Liver (tissue), 9 donors: ENCODE results near the gene C9orf85. TPM values are rescaled to one million over a fixed set of nuclear protein-coding genes. Genes with fewer than 3 reads are reported as not detected.
"Not testable (repeated sequence)": the region's sequence is repeated elsewhere in the genome, so short reads cannot be mapped to it uniquely, and the experiment has no call there.

ENCODE experiments used
- DNase-seq: peaks from one replicate; pipeline ENCODE4 v3.0.0-alpha.2; 2017; ENCODE audit warnings: low spot score
- H3K27ac ChIP-seq, 2 donors: one replicate each; pipeline ENCODE4 v1.7.0; 2013; ENCODE audit warnings: inconsistent platforms in 2 of 2, low read length in 2 of 2, control low read depth in 1 of 2, low read depth in 1 of 2, mild to moderate bottlenecking in 1 of 2
- H3K27me3 ChIP-seq, 4 donors: one replicate each; pipeline versions ENCODE4 v1.6.1 to v1.7.0; 2013; ENCODE audit warnings: low read length in 3 of 4, inconsistent platforms in 1 of 4, mild to moderate bottlenecking in 1 of 4, moderate library complexity in 1 of 4; ENCODE audit not compliant: control insufficient read depth in 4 of 4, insufficient read depth in 4 of 4
- H3K36me3 ChIP-seq, 4 donors: one replicate each; pipeline versions ENCODE4 v1.6.1 to v1.7.0; 2013; ENCODE audit warnings: low read length in 3 of 4, mild to moderate bottlenecking in 3 of 4, low read depth in 1 of 4, moderate library complexity in 1 of 4; ENCODE audit not compliant: control insufficient read depth in 4 of 4, insufficient read depth in 3 of 4
- H3K4me1 ChIP-seq, 4 donors: one replicate each; pipeline versions ENCODE4 v1.6.1 to v1.7.0; 2013; ENCODE audit warnings: low read length in 3 of 4, mild to moderate bottlenecking in 3 of 4, moderate library complexity in 1 of 4; ENCODE audit not compliant: control insufficient read depth in 4 of 4, insufficient read depth in 4 of 4
- H3K4me3 ChIP-seq, 3 donors: one replicate each; pipeline versions ENCODE4 v1.6.1 to v1.7.0; 2013; ENCODE audit warnings: low read length in 3 of 3, control low read depth in 1 of 3, low read depth in 1 of 3, mild to moderate bottlenecking in 1 of 3
- H3K9ac ChIP-seq, 2 donors: one replicate each; pipeline ENCODE4 v1.7.0; 2013; ENCODE audit warnings: low read length in 2 of 2, mild to moderate bottlenecking in 2 of 2, moderate library complexity in 2 of 2, control low read depth in 1 of 2, low read depth in 1 of 2
- H3K9me3 ChIP-seq, 4 donors: one replicate each; pipeline versions ENCODE4 v1.6.1 to v1.7.0; 2013; ENCODE audit warnings: low read length in 3 of 4; ENCODE audit not compliant: control insufficient read depth in 4 of 4
- ATF3 ChIP-seq: IDR thresholded peaks from 2 replicates; pipeline ENCODE4 v1.6.1; 2016; ENCODE audit warnings: antibody characterized with exemption
- CTCF ChIP-seq: fragments of 150-350 bp; IDR thresholded peaks from 2 replicates; pipeline ENCODE4 v1.5.1; 2017; ENCODE audit warnings: improper control_type of control experiment, low read depth, low read length; ENCODE audit not compliant: missing input control
- FOXA1 ChIP-seq: IDR thresholded peaks from 2 replicates; pipeline ENCODE4 v1.6.1; 2016; ENCODE audit warnings: antibody characterized with exemption
- FOXA2 ChIP-seq: IDR thresholded peaks from 2 replicates; pipeline ENCODE4 v1.6.1; 2016; ENCODE audit warnings: antibody characterized with exemption
- HNF4A ChIP-seq, 2 donors: conservative IDR thresholded peaks; 2 replicates each; pipeline ENCODE4 v1.6.1; 2016; ENCODE audit warnings: antibody characterized with exemption in 2 of 2, mild to moderate bottlenecking in 2 of 2
- HNF4G ChIP-seq: IDR thresholded peaks from 2 replicates; pipeline ENCODE4 v1.6.1; 2016; ENCODE audit warnings: antibody characterized with exemption
- RAD21 ChIP-seq, 2 donors: IDR thresholded peaks; 2 replicates each; pipeline ENCODE4 v1.6.1; 2016; ENCODE audit warnings: antibody characterized with exemption in 2 of 2, mild to moderate bottlenecking in 2 of 2
- REST ChIP-seq: IDR thresholded peaks from 2 replicates; pipeline ENCODE4 v1.6.1; 2016; ENCODE audit warnings: antibody characterized with exemption, mild to moderate bottlenecking
- TAF1 ChIP-seq: conservative IDR thresholded peaks from 2 replicates; pipeline ENCODE4 v1.6.1; 2016; ENCODE audit warnings: antibody characterized with exemption, mild to moderate bottlenecking
- YY1 ChIP-seq: IDR thresholded peaks from 2 replicates; pipeline ENCODE4 v1.6.1; 2016; ENCODE audit warnings: antibody characterized with exemption, mild to moderate bottlenecking
- ZBTB33 ChIP-seq: IDR thresholded peaks from 2 replicates; pipeline ENCODE4 v1.6.1; 2016; ENCODE audit warnings: antibody characterized with exemption
- WGBS: extraction: QIAGEN DNeasy Blood & Tissue Kit; methylation state at CpG from one replicate; pipeline ENCODE4 v1.1.7; 2013; 5-methylcytosine and 5-hydroxymethylcytosine counted together
- polyA plus RNA-seq, 2 donors: library from polyadenylated mRNA; stranded (reverse) in 1 of 2; unstranded in 1 of 2; fragments of 200-250 nt in 1 of 2; fragments of >200 nt in 1 of 2; fragmentation: Nextera tagmentation in 1 of 2; extraction: Ambion mirVana in 1 of 2; gene quantifications; one replicate each; pipeline versions ENCODE4 v1.2.1 to v1.2.3, GENCODE V29; 2013 to 2015
- total RNA-seq, 2 donors: library from RNA; depleted of rRNA; stranded (reverse); fragments of >200 nt; gene quantifications; one replicate each; pipeline ENCODE4 v1.2.3, GENCODE V29; 2014
- donor health status: healthy.
- donor health status: healthy.
- donor health status: healthy.
- donor health status: healthy.
- donor health status: healthy.

C9orf85 gene
- total and polyA plus RNA-seq, 4 donors, result 3.6 to 6.6 (median 3.9) TPM

DNA sequence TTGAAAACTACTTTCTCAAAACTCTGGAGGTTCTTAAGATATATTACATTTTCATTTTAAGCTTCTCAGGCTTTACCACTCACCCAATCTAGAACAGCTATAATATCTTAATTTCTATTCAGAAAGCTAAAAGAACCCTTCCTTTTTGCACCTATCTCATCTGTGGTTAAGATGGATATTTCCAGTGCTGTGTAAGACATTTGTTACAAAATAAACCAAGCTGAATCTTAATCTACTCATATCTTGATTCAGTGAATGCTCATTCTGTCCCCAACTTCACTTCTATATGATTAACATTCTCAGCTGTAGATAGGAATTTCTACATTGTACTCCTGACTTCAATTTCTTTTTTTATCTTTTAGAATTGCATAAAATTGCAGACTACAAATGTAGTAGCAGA is 15.5 kb upstream of the C9orf85 start (continued):
- TF ChIP-seq TAF1, result no peak
- TF ChIP-seq RAD21 (IDR thresholded peaks at IDR 0.05), result no peak

GRCh38 chr9:71896761-71897160 is 14.7 kb upstream of the C9orf85 start:
- Histone ChIP-seq H3K9me3 (no peaks in the 10 kb centered on the region), H3K36me3 (no peaks in the 10 kb centered on the region), H3K27me3 (no peaks in the 10 kb centered on the region), H3K27ac (no peak overlapping the region), H3K9ac (no peak overlapping the region), H3K4me1 (peaks cover 0 to 15% (median 11%) of the 10 kb centered on the region in 4 donors), H3K4me3 (no peak overlapping the region)
- no peak for DNase-seq
- TF ChIP-seq RAD21 (IDR thresholded peaks at IDR 0.05) (no peak), FOXA2 (no peak), ATF3 (no peak), HNF4G (no peak), HNF4A (conservative IDR thresholded peaks at IDR 0.05) (no peak), YY1 (no peak)

DNA sequence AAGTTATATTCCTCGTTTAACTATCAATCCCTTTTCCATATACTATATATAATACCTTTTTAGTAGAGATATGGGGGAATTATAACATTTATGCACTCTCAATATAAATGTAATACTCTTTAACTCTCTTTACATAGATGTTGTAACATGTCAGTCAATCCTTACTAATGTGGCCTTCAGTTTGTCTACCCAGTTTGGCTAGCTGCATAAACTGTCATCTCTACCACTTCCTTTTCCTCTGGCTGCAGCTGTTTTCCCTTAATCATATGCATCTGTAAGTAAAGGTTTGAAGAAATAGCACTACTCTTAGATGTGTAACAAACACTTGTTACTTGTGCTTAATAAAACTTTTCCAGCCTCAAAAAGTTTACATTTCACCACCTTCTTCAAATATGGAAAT is 13.9 kb upstream of the C9orf85 start:
- no peaks in the 10 kb centered on the region for H3K9me3 ChIP-seq
- 84% methylated on average over 1 of the region's 1 CpG for WGBS
- peaks cover 0 to 18% (median 11%) of the 10 kb centered on the region in 4 donors for H3K4me1 ChIP-seq
- no peak overlapping the region for H3K9ac ChIP-seq
- no peak for DNase-seq
- H3K4me3 ChIP-seq, result no peak overlapping the region
- no peaks in the 10 kb centered on the region for H3K27me3 ChIP-seq
- no peak overlapping the region for H3K27ac ChIP-seq
- H3K36me3 ChIP-seq, result no peaks in the 10 kb centered on the region
- no peak for TF ChIP-seq YY1
- TF ChIP-seq CTCF, result no peak
- no peak for TF ChIP-seq HNF4G
- no peak for TF ChIP-seq ZBTB33
- TF ChIP-seq REST, result no peak
- TF ChIP-seq FOXA2, result no peak
- TF ChIP-seq HNF4A (conservative IDR thresholded peaks at IDR 0.05), result no peak
- no peak for TF ChIP-seq TAF1
- no peak for TF ChIP-seq RAD21 (IDR thresholded peaks at IDR 0.05)
- TF ChIP-seq FOXA1, result no peak

DNA sequence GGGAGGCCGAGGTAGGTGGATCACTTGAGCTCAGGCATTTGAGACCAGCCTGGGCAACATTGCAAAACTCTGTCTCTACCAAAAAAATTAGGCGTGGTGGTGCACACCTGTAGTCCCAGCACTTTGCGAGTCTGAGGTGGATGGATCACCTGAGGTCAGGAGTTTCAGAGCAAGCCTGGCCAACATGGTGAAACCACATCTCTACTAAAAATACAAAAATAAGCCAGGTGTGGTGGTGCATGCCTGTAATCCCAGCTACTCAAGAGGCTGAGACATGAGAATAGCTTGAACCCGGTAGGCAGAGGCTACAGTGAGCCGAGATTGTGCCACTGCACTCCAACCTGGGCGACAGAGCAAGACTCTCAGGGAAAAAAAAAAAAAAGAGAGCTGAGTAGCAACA is 12.7 kb upstream of the C9orf85 start:
- H3K36me3 ChIP-seq, H3K27me3 ChIP-seq, H3K27ac ChIP-seq, H3K9me3 ChIP-seq, DNase-seq, H3K4me3 ChIP-seq, H3K9ac ChIP-seq: not testable (repeated sequence)
- WGBS, result 93% methylated on average over 6 of the region's 6 CpGs
- peaks cover 0 to 19% (median 11%) of the 10 kb centered on the region in 4 donors for H3K4me1 ChIP-seq
